Activated naive CD8-positive, alpha-beta T cell (primary cell): ENCODE data around the gene HDAC2.
"Not testable (repeated sequence)": the region's sequence is repeated elsewhere in the genome, so short reads cannot be mapped to it uniquely, and the experiment has no call there.

Experiments used
- H3K27ac Mint-ChIP-seq: one replicate; pipeline ENCODE4 v1.8.0; 2021; ENCODE audit warnings: mixed read lengths
- H3K27me3 Mint-ChIP-seq: one replicate; pipeline ENCODE4 v1.8.0; 2021; ENCODE audit warnings: mixed read lengths
- H3K36me3 Mint-ChIP-seq: one replicate; pipeline ENCODE4 v1.8.0; 2021; ENCODE audit warnings: mixed read lengths
- H3K4me1 Mint-ChIP-seq: one replicate; pipeline ENCODE4 v1.8.0; 2021; ENCODE audit warnings: low read depth, mixed read lengths
- H3K4me3 Mint-ChIP-seq: one replicate; pipeline ENCODE4 v1.8.0; 2021; ENCODE audit warnings: mild to moderate bottlenecking, mixed read lengths
- H3K9me3 Mint-ChIP-seq: one replicate; pipeline ENCODE4 v1.8.0; 2021; ENCODE audit warnings: low read depth, mixed read lengths

Gene HDAC2

GRCh38 chr6:113949499-113949898 is 21.4 kb downstream of the HDAC2 start:
- Mint-ChIP-seq H3K27ac (no peak overlapping the region), H3K27me3 (no peaks in the 10 kb centered on the region), H3K4me3 (no peak overlapping the region), H3K4me1 (no peaks in the 10 kb centered on the region), H3K9me3 (no peaks in the 10 kb centered on the region), H3K36me3 (peaks cover 5% of the 10 kb centered on the region)

- Mint-ChIP-seq H3K9me3 (no peaks in the 10 kb centered on the region), H3K4me1 (no peaks in the 10 kb centered on the region), H3K36me3 (peaks cover 7% of the 10 kb centered on the region), H3K27ac (no peak overlapping the region), H3K4me3 (no peak overlapping the region), H3K27me3 (no peaks in the 10 kb centered on the region)
These were observed 26.2 kb downstream of the HDAC2 start for GRCh38 chr6:113944701-113945100.

GRCh38 chr6:113939825-113940224 is 31.1 kb downstream of the HDAC2 start:
- no peak overlapping the region for H3K27ac Mint-ChIP-seq
- H3K36me3 Mint-ChIP-seq = peaks cover 8% of the 10 kb centered on the region
- H3K4me3 Mint-ChIP-seq = no peak overlapping the region
- H3K9me3 Mint-ChIP-seq = no peaks in the 10 kb centered on the region
- no peaks in the 10 kb centered on the region for H3K27me3 Mint-ChIP-seq
- H3K4me1 Mint-ChIP-seq = no peaks in the 10 kb centered on the region

GRCh38 chr6:113936093-113936934 is 34.6 kb downstream of the HDAC2 start:
- H3K4me3 Mint-ChIP-seq = no peak overlapping the region
- no peaks in the 10 kb centered on the region for H3K27me3 Mint-ChIP-seq
- no peaks in the 10 kb centered on the region for H3K9me3 Mint-ChIP-seq
- no peak overlapping the region for H3K27ac Mint-ChIP-seq
- H3K4me1 Mint-ChIP-seq = no peaks in the 10 kb centered on the region
- H3K36me3 Mint-ChIP-seq = peaks cover 5% of the 10 kb centered on the region

GRCh38 chr6:113934101-113934500 is 36.8 kb downstream of the HDAC2 start:
- no peak overlapping the region for H3K4me3 Mint-ChIP-seq
- no peak overlapping the region for H3K27ac Mint-ChIP-seq
- H3K4me1 Mint-ChIP-seq = no peaks in the 10 kb centered on the region
- H3K27me3 Mint-ChIP-seq = no peaks in the 10 kb centered on the region
- peaks cover 13% of the 10 kb centered on the region for H3K36me3 Mint-ChIP-seq
- peaks cover 11% of the 10 kb centered on the region for H3K9me3 Mint-ChIP-seq

- H3K36me3 Mint-ChIP-seq, H3K27me3 Mint-ChIP-seq, H3K4me3 Mint-ChIP-seq, H3K4me1 Mint-ChIP-seq, H3K27ac Mint-ChIP-seq: not testable (repeated sequence)
- peaks cover 11% of the 10 kb centered on the region for H3K9me3 Mint-ChIP-seq
These were observed 39.0 kb downstream of the HDAC2 start for GRCh38 chr6:113931907-113932306.

- no peak overlapping the region for H3K27ac Mint-ChIP-seq
- no peaks in the 10 kb centered on the region for H3K4me1 Mint-ChIP-seq
- H3K4me3 Mint-ChIP-seq = no peak overlapping the region
- H3K27me3 Mint-ChIP-seq = peaks cover 2% of the 10 kb centered on the region
- peaks cover 10% of the 10 kb centered on the region for H3K36me3 Mint-ChIP-seq
- peaks cover 11% of the 10 kb centered on the region for H3K9me3 Mint-ChIP-seq
These were observed 40.8 kb downstream of the HDAC2 start for GRCh38 chr6:113930183-113930582.

- Mint-ChIP-seq H3K27me3 (peaks cover 2% of the 10 kb centered on the region), H3K4me3 (no peak overlapping the region), H3K36me3 (peaks cover 10% of the 10 kb centered on the region), H3K4me1 (no peaks in the 10 kb centered on the region), H3K9me3 (peaks cover 11% of the 10 kb centered on the region), H3K27ac (no peak overlapping the region)
These were observed 43.9 kb downstream of the HDAC2 start for GRCh38 chr6:113927001-113927400.

- peaks cover 11% of the 10 kb centered on the region for H3K9me3 Mint-ChIP-seq
- H3K4me1 Mint-ChIP-seq = peaks cover 10% of the 10 kb centered on the region
These were observed 45.6 kb downstream of the HDAC2 start for GRCh38 chr6:113925378-113925777.

GRCh38 chr6:113924312-113924723 is 46.6 kb downstream of the HDAC2 start:
- peaks cover 14% of the 10 kb centered on the region for H3K4me1 Mint-ChIP-seq
- peaks cover under 1% of the 10 kb centered on the region for H3K36me3 Mint-ChIP-seq

More at GRCh38 chr6:113925378-113925777, 45.6 kb downstream of the HDAC2 start:
- Mint-ChIP-seq H3K27me3 (peaks cover 2% of the 10 kb centered on the region), H3K4me3 (no peak overlapping the region), H3K27ac (no peak overlapping the region), H3K36me3 (peaks cover 10% of the 10 kb centered on the region)

GRCh38 chr6:113923526-113923925 is 47.4 kb downstream of the HDAC2 start:
- Mint-ChIP-seq H3K27me3 (peaks cover 2% of the 10 kb centered on the region), H3K4me1 (peaks cover 14% of the 10 kb centered on the region), H3K4me3 (no peak overlapping the region), H3K9me3 (no peaks in the 10 kb centered on the region), H3K36me3 (no peaks in the 10 kb centered on the region), H3K27ac (no peak overlapping the region)

More at GRCh38 chr6:113924312-113924723, 46.6 kb downstream of the HDAC2 start:
- Mint-ChIP-seq H3K27ac (no peak overlapping the region), H3K4me3 (no peak overlapping the region), H3K9me3 (peaks cover 1% of the 10 kb centered on the region), H3K27me3 (peaks cover 2% of the 10 kb centered on the region)

- Mint-ChIP-seq H3K4me1 (peaks cover 14% of the 10 kb centered on the region), H3K9me3 (no peaks in the 10 kb centered on the region), H3K36me3 (no peaks in the 10 kb centered on the region), H3K4me3 (no peak overlapping the region), H3K27me3 (peaks cover 2% of the 10 kb centered on the region), H3K27ac (no peak overlapping the region)
These were observed 49.5 kb downstream of the HDAC2 start for GRCh38 chr6:113921299-113921904.

- Mint-ChIP-seq H3K36me3 (no peaks in the 10 kb centered on the region), H3K27ac (no peak overlapping the region), H3K4me3 (no peak overlapping the region), H3K27me3 (peaks cover 2% of the 10 kb centered on the region), H3K9me3 (no peaks in the 10 kb centered on the region), H3K4me1 (peaks cover 14% of the 10 kb centered on the region)
These were observed 50.2 kb downstream of the HDAC2 start for GRCh38 chr6:113920663-113921267.

- not testable (repeated sequence) for H3K4me1 Mint-ChIP-seq, H3K27me3 Mint-ChIP-seq, H3K9me3 Mint-ChIP-seq, H3K27ac Mint-ChIP-seq, H3K4me3 Mint-ChIP-seq, H3K36me3 Mint-ChIP-seq
These were observed 60.7 kb downstream of the HDAC2 start for GRCh38 chr6:113910285-113910684.

GRCh38 chr6:113909224-113909856 is 61.6 kb downstream of the HDAC2 start:
- peaks cover 1% of the 10 kb centered on the region for H3K4me1 Mint-ChIP-seq
- H3K27me3 Mint-ChIP-seq = peaks cover 5% of the 10 kb centered on the region
- no peaks in the 10 kb centered on the region for H3K36me3 Mint-ChIP-seq
- H3K4me3 Mint-ChIP-seq = no peak overlapping the region
- no peaks in the 10 kb centered on the region for H3K9me3 Mint-ChIP-seq
- no peak overlapping the region for H3K27ac Mint-ChIP-seq
